Measurements from ENCODE around the gene CHL1.
"Not testable (repeated sequence)": the region's sequence is repeated elsewhere in the genome, so short reads cannot be mapped to it uniquely, and the experiment has no call there.

The CHL1 gene

DNA sequence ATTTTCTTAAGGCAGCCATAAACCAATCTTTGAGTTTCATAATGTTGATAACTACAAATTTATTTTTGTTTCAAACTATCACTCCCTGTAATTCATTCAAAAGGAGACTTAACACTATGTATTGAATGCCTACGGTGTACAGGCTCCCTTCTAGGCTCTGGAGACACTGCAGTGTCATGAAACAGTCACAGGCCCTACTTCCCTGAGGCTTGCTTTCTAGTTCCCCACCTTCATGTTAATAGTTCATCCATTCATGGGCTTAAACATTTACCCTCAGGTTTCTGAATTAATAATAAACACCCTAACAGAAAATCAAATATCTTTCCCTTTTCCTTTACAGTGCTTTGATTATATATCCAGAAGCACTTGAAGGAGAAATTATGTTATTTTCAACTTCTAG lies 168.7 kb downstream of the CHL1 start:
- H3K36me3 ChIP-seq, result no peaks in the 10 kb centered on the region
- peaks cover 0 to 4% (median 0%) of the 10 kb centered on the region in 3 donors for H3K9me3 ChIP-seq
- H3K27ac ChIP-seq, result no peak overlapping the region
- intact Hi-C loops (cut with DNase I; ENCODE audit: low total_unique reads), result no loop called here
- TF ChIP-seq CTCF (IDR thresholded peaks at IDR 0.05), result no peak
- no peaks in the 10 kb centered on the region for H3K4me1 ChIP-seq
- no peak overlapping the region for H3K4me3 ChIP-seq
- no peak for DNase-seq
- no peaks in the 10 kb centered on the region for H3K27me3 ChIP-seq

DNA sequence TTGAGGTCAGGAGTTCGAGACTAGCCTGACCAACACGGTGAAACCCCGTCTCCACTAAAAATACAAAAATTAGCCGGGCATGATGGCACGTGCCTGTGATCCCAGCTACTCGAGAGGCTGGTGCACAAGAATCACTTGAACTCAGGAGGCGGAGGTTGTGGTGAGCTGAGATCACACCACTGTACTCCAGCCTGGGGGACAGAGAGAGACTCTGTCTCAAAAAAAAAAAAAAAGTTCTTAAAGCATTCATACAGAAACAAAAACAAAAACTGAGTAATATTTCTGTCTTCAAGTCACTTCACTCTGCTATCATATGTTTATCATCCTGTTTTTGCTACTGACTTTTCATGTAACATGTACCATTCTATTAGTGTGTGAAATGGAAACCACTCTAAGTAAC lies 169.7 kb downstream of the CHL1 start:
- H3K27ac ChIP-seq; H3K9me3 ChIP-seq; H3K4me3 ChIP-seq; DNase-seq; intact Hi-C loops (cut with DNase I; ENCODE audit: low total_unique reads); H3K36me3 ChIP-seq; H3K4me1 ChIP-seq; H3K27me3 ChIP-seq: not testable (repeated sequence)

DNA sequence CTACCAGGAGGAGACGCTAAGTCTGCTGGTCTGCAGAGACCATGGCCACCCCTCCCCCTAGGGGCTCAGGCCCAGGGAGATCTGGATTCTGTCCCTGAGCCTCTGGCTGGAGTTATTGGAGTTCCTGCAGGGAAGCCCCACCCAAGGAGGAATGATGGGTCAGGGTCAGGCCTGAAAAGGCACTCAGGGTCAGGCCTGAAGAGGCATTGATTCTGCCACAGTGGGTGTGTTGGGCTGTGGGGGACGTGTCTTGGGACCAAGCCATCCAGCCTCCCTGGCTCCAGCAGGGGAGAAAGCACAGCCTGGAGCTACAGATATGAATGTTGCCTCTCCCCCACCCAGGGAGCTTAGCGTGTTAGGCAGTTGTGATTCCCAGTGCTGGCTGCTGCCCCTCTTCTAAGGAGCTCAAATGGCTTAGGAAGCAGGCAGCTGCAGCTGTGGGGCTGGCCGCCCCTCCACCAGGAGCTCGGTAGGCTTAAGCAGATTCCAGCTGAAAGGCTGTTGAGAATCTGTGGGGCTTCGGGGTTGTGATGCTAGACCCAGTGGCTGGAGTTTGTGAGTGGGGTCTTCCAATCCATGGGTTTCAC lies 176.7 kb downstream of the CHL1 start:
- Histone ChIP-seq H3K4me1 (no peaks in the 10 kb centered on the region), H3K36me3 (no peaks in the 10 kb centered on the region), H3K9me3 (peaks cover 0 to 4% (median 0%) of the 10 kb centered on the region in 3 donors), H3K27me3 (peaks cover 0 to 5% of the 10 kb centered on the region in 2 donors), H3K27ac (no peak overlapping the region), H3K4me3 (no peak overlapping the region)
- intact Hi-C loops (cut with DNase I; ENCODE audit: low total_unique reads), result no loop called here
- no peak for TF ChIP-seq CTCF (IDR thresholded peaks at IDR 0.05)
- DNase-seq, result no peak

DNA sequence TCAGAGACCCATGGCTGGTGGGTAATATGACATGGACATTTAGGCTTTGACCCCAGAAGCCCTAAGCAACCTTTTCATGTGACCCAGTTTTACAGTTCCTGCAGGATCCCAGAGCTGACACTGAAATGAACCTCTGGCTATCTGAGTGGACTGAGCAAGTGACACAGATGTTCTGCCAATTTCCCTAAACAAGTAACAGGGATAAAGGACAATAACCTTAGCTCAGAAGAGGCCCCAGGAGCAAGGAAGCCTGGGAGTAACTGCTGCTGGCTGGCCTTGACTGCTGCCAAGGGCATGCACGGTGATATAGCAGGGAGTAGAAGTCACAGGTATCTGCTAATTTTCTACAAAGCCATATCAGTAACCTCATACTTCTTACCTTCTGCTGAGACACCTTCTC lies 177.9 kb downstream of the CHL1 start:
- Histone ChIP-seq H3K27ac (no peak overlapping the region), H3K9me3 (peaks cover 0 to 3% (median 0%) of the 10 kb centered on the region in 3 donors), H3K36me3 (no peaks in the 10 kb centered on the region), H3K4me1 (no peaks in the 10 kb centered on the region), H3K27me3 (peaks cover 0 to 5% of the 10 kb centered on the region in 2 donors), H3K4me3 (no peak overlapping the region)
- intact Hi-C loops (cut with DNase I; ENCODE audit: low total_unique reads), result no loop called here
- no peak for TF ChIP-seq CTCF (IDR thresholded peaks at IDR 0.05)
- DNase-seq, result no peak

- intact Hi-C loops (cut with DNase I; ENCODE audit: low total_unique reads), result no loop called here
- Histone ChIP-seq H3K4me1 (no peaks in the 10 kb centered on the region), H3K27me3 (peaks cover 0 to 5% of the 10 kb centered on the region in 2 donors), H3K36me3 (no peaks in the 10 kb centered on the region), H3K4me3 (no peak overlapping the region), H3K9me3 (no peaks in the 10 kb centered on the region), H3K27ac (no peak overlapping the region)
- no peak for DNase-seq
- no peak for TF ChIP-seq CTCF (IDR thresholded peaks at IDR 0.05)
Measured at GRCh38 chr3:377158-377561, 180.6 kb downstream of the CHL1 start.

GRCh38 chr3:380801-381200 lies 184.2 kb downstream of the CHL1 start:
- Histone ChIP-seq H3K4me1 (no peaks in the 10 kb centered on the region), H3K27me3 (no peaks in the 10 kb centered on the region), H3K9me3 (no peaks in the 10 kb centered on the region), H3K27ac (no peak overlapping the region), H3K36me3 (no peaks in the 10 kb centered on the region), H3K4me3 (no peak overlapping the region)
- DNase-seq, result no peak
- intact Hi-C loops (cut with DNase I; ENCODE audit: low total_unique reads), result no loop called here
- TF ChIP-seq CTCF (IDR thresholded peaks at IDR 0.05), result no peak
